ENCODE data around the gene KRTAP5-5.

- TF ChIP-seq CTCF (IDR thresholded peaks at IDR 0.05; ENCODE audit: low read depth, low read length, missing input control) (no peak), FOXA1 (IDR thresholded peaks at IDR 0.05) (no peak), MAX (IDR thresholded peaks at IDR 0.05) (no peak), JUND (IDR thresholded peaks at IDR 0.05) (no peak), TAF1 (conservative IDR thresholded peaks at IDR 0.05) (no peak), RAD21 (IDR thresholded peaks at IDR 0.05) (no peak), ZBTB33 (IDR thresholded peaks at IDR 0.05) (no peak), YY1 (IDR thresholded peaks at IDR 0.05) (no peak), RXRA (IDR thresholded peaks at IDR 0.05) (no peak), HNF4G (IDR thresholded peaks at IDR 0.05) (no peak), REST (IDR thresholded peaks at IDR 0.05) (no peak), GABPA (IDR thresholded peaks at IDR 0.05 in 1 of 2, conservative IDR thresholded peaks at IDR 0.05 in 1 of 2) (no peak), SP1 (IDR thresholded peaks at IDR 0.05) (no peak)
Measured at GRCh38 chr11:1667121-1667850, 37.7 kb downstream of the KRTAP5-5 start.
